Mesenchymal stem cell (in vitro differentiated cells and primary cell): ENCODE measurements around the gene TBC1D14.
"Not testable (repeated sequence)": the region's sequence is repeated elsewhere in the genome, so short reads cannot be mapped to it uniquely, and the experiment has no call there.

ENCODE experiments used
- DNase-seq: peaks from one replicate; pipeline ENCODE4 v3.0.0-alpha.2; 2013
- H2AFZ ChIP-seq: one replicate; pipeline ENCODE4 v1.6.1; 2013; ENCODE audit warnings: low read depth, mild to moderate bottlenecking, control low read depth, inconsistent platforms, low read length, moderate library complexity
- H2AK5ac ChIP-seq: 2 replicates; pipeline ENCODE4 v1.6.1; 2013; ENCODE audit warnings: low read length, moderate library complexity, mild to moderate bottlenecking, inconsistent platforms; ENCODE audit not compliant: severe bottlenecking
- H2BK120ac ChIP-seq: one replicate; pipeline ENCODE4 v1.6.1; 2013; ENCODE audit warnings: low read depth, mild to moderate bottlenecking, inconsistent platforms, low read length, moderate library complexity
- H2BK12ac ChIP-seq, 2 experiments: one replicate each; pipeline ENCODE4 v1.6.1; 2013; ENCODE audit warnings: inconsistent platforms in 2 of 2, low read length in 2 of 2, mild to moderate bottlenecking in 2 of 2, moderate library complexity in 2 of 2, control low read depth in 1 of 2
- H2BK15ac ChIP-seq: one replicate; pipeline ENCODE4 v1.6.1; 2013; ENCODE audit warnings: mild to moderate bottlenecking, low read depth, inconsistent platforms; ENCODE audit not compliant: poor library complexity, severe bottlenecking
- H2BK5ac ChIP-seq: 2 replicates; pipeline ENCODE4 v1.6.1; 2013; ENCODE audit warnings: low read depth, mild to moderate bottlenecking, low read length, control low read depth, inconsistent platforms; ENCODE audit not compliant: poor library complexity, severe bottlenecking
- H3K14ac ChIP-seq, 2 experiments: one replicate each; pipeline ENCODE4 v1.6.1; 2013; ENCODE audit warnings: inconsistent platforms in 2 of 2, low read length in 2 of 2, control low read depth in 1 of 2, mild to moderate bottlenecking in 1 of 2, moderate library complexity in 1 of 2
- H3K18ac ChIP-seq, 2 experiments: one replicate each; pipeline ENCODE4 v1.6.1; 2013; ENCODE audit warnings: inconsistent platforms in 2 of 2, low read length in 2 of 2, control low read depth in 1 of 2, low read depth in 1 of 2, mild to moderate bottlenecking in 1 of 2
- H3K23ac ChIP-seq, 2 experiments: one replicate each; pipeline ENCODE4 v1.6.1; 2013; ENCODE audit warnings: inconsistent platforms in 2 of 2, low read length in 2 of 2, mild to moderate bottlenecking in 2 of 2, moderate library complexity in 2 of 2, control low read depth in 1 of 2
- H3K27ac ChIP-seq: 2 replicates; pipeline ENCODE4 v1.5.1; 2013; ENCODE audit warnings: mild to moderate bottlenecking, moderate library complexity, low read length, control low read depth, inconsistent platforms; ENCODE audit not compliant: poor library complexity, severe bottlenecking
- H3K27me3 ChIP-seq, 2 experiments: 2 replicates each; pipeline versions ENCODE4 v1.6.1 to v1.7.0; 2013; ENCODE audit warnings: low read length in 2 of 2, mild to moderate bottlenecking in 2 of 2, moderate library complexity in 2 of 2, control low read depth in 1 of 2, inconsistent platforms in 1 of 2; ENCODE audit not compliant: control insufficient read depth in 1 of 2, insufficient read depth in 1 of 2
- H3K36me3 ChIP-seq, 2 experiments: 2 replicates each; pipeline versions ENCODE4 v1.6.1 to v1.7.0; 2013; ENCODE audit warnings: low read length in 2 of 2, control low read depth in 1 of 2, inconsistent platforms in 1 of 2, low read depth in 1 of 2, mild to moderate bottlenecking in 1 of 2; ENCODE audit not compliant: insufficient read depth in 2 of 2, control insufficient read depth in 1 of 2
- H3K4ac ChIP-seq, 2 experiments: one replicate each; pipeline ENCODE4 v1.6.1; 2013; ENCODE audit warnings: inconsistent platforms in 2 of 2, low read length in 2 of 2, mild to moderate bottlenecking in 2 of 2, moderate library complexity in 2 of 2, control low read depth in 1 of 2, low read depth in 1 of 2
- H3K4me1 ChIP-seq: 2 replicates; pipeline ENCODE4 v1.6.1; 2013; ENCODE audit warnings: low read depth, low read length, control low read depth; ENCODE audit not compliant: control insufficient read depth, insufficient read depth
- H3K4me2 ChIP-seq: 2 replicates; pipeline ENCODE4 v1.6.1; 2013; ENCODE audit warnings: low read length, mild to moderate bottlenecking, inconsistent platforms; ENCODE audit not compliant: poor library complexity, severe bottlenecking
- H3K4me3 ChIP-seq, 2 experiments: 2 replicates each; pipeline versions ENCODE4 v1.5.1 to v1.7.0; 2013; ENCODE audit warnings: low read length in 2 of 2, mild to moderate bottlenecking in 2 of 2, control low read depth in 1 of 2, low read depth in 1 of 2; ENCODE audit not compliant: insufficient read depth in 1 of 2
- H3K79me1 ChIP-seq: replicated peaks from 2 replicates; pipeline ENCODE4 v1.6.1; 2013; ENCODE audit warnings: mild to moderate bottlenecking, control low read depth, low read length, inconsistent platforms; ENCODE audit not compliant: poor library complexity, severe bottlenecking
- H3K9ac ChIP-seq: 2 replicates; pipeline ENCODE4 v1.7.0; 2013; ENCODE audit warnings: mild to moderate bottlenecking, low read length, moderate library complexity
- H3K9me3 ChIP-seq: 2 replicates; pipeline ENCODE4 v1.7.0; 2013; ENCODE audit warnings: mild to moderate bottlenecking, low read length; ENCODE audit not compliant: control insufficient read depth
- H4K8ac ChIP-seq: one replicate; pipeline ENCODE4 v1.6.1; 2013; ENCODE audit warnings: inconsistent platforms, mild to moderate bottlenecking, low read length, moderate library complexity
- H4K91ac ChIP-seq: one replicate; pipeline ENCODE4 v1.6.1; 2013; ENCODE audit warnings: mild to moderate bottlenecking, low read length, inconsistent platforms
- WGBS: methylation state at CpG from one replicate; pipeline ENCODE4 v1.1.7; 2013; ENCODE audit warnings: mixed read lengths; 5-methylcytosine and 5-hydroxymethylcytosine counted together

The TBC1D14 gene

GRCh38 chr4:6977846-6978245 lies 68.2 kb downstream of the TBC1D14 start:
- WGBS, result no CpG with 5 or more reads among the region's 33 CpGs
- not testable (repeated sequence) for H3K79me1 ChIP-seq, H2BK12ac ChIP-seq, H3K9ac ChIP-seq, H3K4me3 ChIP-seq, H3K27ac ChIP-seq, H4K91ac ChIP-seq, H3K4ac ChIP-seq, H3K27me3 ChIP-seq, H3K23ac ChIP-seq, H2BK15ac ChIP-seq, H3K4me1 ChIP-seq, H3K14ac ChIP-seq, H3K18ac ChIP-seq, H2BK5ac ChIP-seq, H3K9me3 ChIP-seq, H4K8ac ChIP-seq, H3K36me3 ChIP-seq, DNase-seq, H2BK120ac ChIP-seq, H3K4me2 ChIP-seq, H2AFZ ChIP-seq, H2AK5ac ChIP-seq

GRCh38 chr4:6983544-6984142 lies 74.0 kb downstream of the TBC1D14 start:
- Histone ChIP-seq H2BK15ac (no peak overlapping the region), H2AK5ac (no peak overlapping the region), H2BK12ac (no peak overlapping the region), H3K23ac (no peak overlapping the region), H4K91ac (no peak overlapping the region), H2BK120ac (no peak overlapping the region), H3K4ac (no peak overlapping the region), H3K36me3 (no peaks in the 10 kb centered on the region), H3K14ac (no peak overlapping the region), H2BK5ac (no peak overlapping the region), H3K9me3 (no peaks in the 10 kb centered on the region), H3K4me1 (peaks cover 8% of the 10 kb centered on the region), H3K4me3 (no peak overlapping the region), H2AFZ (no peak overlapping the region), H3K18ac (no peak overlapping the region), H4K8ac (no peak overlapping the region), H3K79me1 (peaks cover 10% of the 10 kb centered on the region), H3K9ac (no peak overlapping the region), H3K27me3 (no peaks in the 10 kb centered on the region), H3K27ac (no peak overlapping the region), H3K4me2 (no peak overlapping the region)
- WGBS, result 91% methylated on average over 3 of the region's 4 CpGs
- DNase-seq, result no peak

GRCh38 chr4:6984612-6985425 lies 75.2 kb downstream of the TBC1D14 start:
- no peak overlapping the region for H4K8ac ChIP-seq
- no peak overlapping the region for H2BK12ac ChIP-seq
- peak overlapping the region; percentile 98 for H3K9ac ChIP-seq
- H2BK120ac ChIP-seq, result no peak overlapping the region
- H3K23ac ChIP-seq, result no peak overlapping the region
- H4K91ac ChIP-seq, result no peak overlapping the region
- WGBS, result 96% methylated on average over 12 of the region's 13 CpGs
- no peak overlapping the region for H2AFZ ChIP-seq
- peaks cover 12% of the 10 kb centered on the region for H3K79me1 ChIP-seq
- H2AK5ac ChIP-seq, result no peak overlapping the region
- peak; percentile 38 for DNase-seq
- H3K27ac ChIP-seq, result no peak overlapping the region
- no peaks in the 10 kb centered on the region for H3K27me3 ChIP-seq
- H3K4me1 ChIP-seq, result peaks cover 12% of the 10 kb centered on the region
- no peak overlapping the region for H2BK5ac ChIP-seq
- H3K4ac ChIP-seq, result no peak overlapping the region
- no peak overlapping the region for H3K18ac ChIP-seq
- H3K36me3 ChIP-seq, result peaks cover 0 to 5% of the 10 kb centered on the region in 2 experiments
- H3K14ac ChIP-seq, result no peak overlapping the region
- H3K9me3 ChIP-seq, result no peaks in the 10 kb centered on the region
- no peak overlapping the region for H3K4me2 ChIP-seq
- H2BK15ac ChIP-seq, result peak overlapping the region; percentile 31
- no peak overlapping the region for H3K4me3 ChIP-seq

- H2BK15ac ChIP-seq, result no peak overlapping the region
- 4% methylated on average over 27 of the region's 28 CpGs for WGBS
Observed at GRCh38 chr4:6986072-6986780, 76.6 kb downstream of the TBC1D14 start.

More at GRCh38 chr4:6986072-6986780, 76.6 kb downstream of the TBC1D14 start:
- Histone ChIP-seq H3K9ac (peak overlapping the region; percentile 98), H3K4me3 (peak overlapping the region; percentile 54 to 84), H3K4me2 (peak overlapping the region; percentile 95), H2AFZ (peak overlapping the region; percentile 7), H3K14ac (no peak overlapping the region), H3K4ac (peak overlapping the region; percentile 40 to 66), H2BK5ac (no peak overlapping the region), H2BK120ac (peak overlapping the region; percentile 68), H4K8ac (no peak overlapping the region), H3K4me1 (peaks cover 13% of the 10 kb centered on the region), H2BK12ac (no peak overlapping the region), H2AK5ac (no peak overlapping the region), H3K79me1 (peaks cover 20% of the 10 kb centered on the region), H3K27me3 (no peaks in the 10 kb centered on the region), H3K18ac (peak overlapping the region; percentile 70 to 86), H3K36me3 (peaks cover 5% of the 10 kb centered on the region in 2 experiments), H4K91ac (peak overlapping the region; percentile 20), H3K27ac (peak overlapping the region; percentile 85), H3K23ac (no peak overlapping the region), H3K9me3 (no peaks in the 10 kb centered on the region)
- peak; percentile 69 for DNase-seq
